ELF-1 (cell line): ENCODE measurements around the gene OR8G5.

Source experiments
- DNase-seq: peaks from one replicate; pipeline ENCODE4 v3.0.0-alpha.2; 2016; ENCODE audit warnings: low read depth, low spot score

Gene OR8G5

GRCh38 chr11:124285610-124286344, 29.6 kb downstream of the OR8G5 start:
- no peak for DNase-seq

GRCh38 chr11:124294687-124295086, 38.5 kb downstream of the OR8G5 start:
- no peak for DNase-seq

GRCh38 chr11:124296016-124296415, 39.8 kb downstream of the OR8G5 start:
- DNase-seq = no peak

- no peak for DNase-seq
Observed at GRCh38 chr11:124297921-124298320, 41.7 kb downstream of the OR8G5 start.

GRCh38 chr11:124301548-124301947, 45.4 kb downstream of the OR8G5 start:
- DNase-seq = no peak

GRCh38 chr11:124302347-124303125, 46.4 kb downstream of the OR8G5 start:
- DNase-seq = no peak

- no peak for DNase-seq
Observed at GRCh38 chr11:124307093-124307492, 50.9 kb downstream of the OR8G5 start.

GRCh38 chr11:124310721-124311120, 54.5 kb downstream of the OR8G5 start:
- DNase-seq = no peak

GRCh38 chr11:124311269-124311668, 55.1 kb downstream of the OR8G5 start:
- no peak for DNase-seq

- DNase-seq = no peak
Observed at GRCh38 chr11:124311670-124312069, 55.5 kb downstream of the OR8G5 start.

GRCh38 chr11:124313131-124313530, 57.0 kb downstream of the OR8G5 start:
- no peak for DNase-seq

- no peak for DNase-seq
Observed at GRCh38 chr11:124313849-124314248, 57.7 kb downstream of the OR8G5 start, which contains the start of gene OR8D1. TSS of gene OR8D1 (minus strand) at chr11:124313949. CDS start at chr11:124310766, 3,183 bp downstream.

- no peak for DNase-seq
Observed at GRCh38 chr11:124315052-124315451, 58.9 kb downstream of the OR8G5 start.
